ENCODE data around the gene TCF3.

Gene TCF3

GRCh38 chr19:1631557-1632100 is 20.8 kb downstream of the TCF3 start:
- DNase-seq (ENCODE audit: low read depth in 2 of 2, low spot score in 1 of 2): no peak

- no peak for DNase-seq (ENCODE audit: low read depth in 2 of 2, low spot score in 1 of 2)
Measured at GRCh38 chr19:1630811-1631210, 21.6 kb downstream of the TCF3 start.

GRCh38 chr19:1630012-1630411 is 22.4 kb downstream of the TCF3 start:
- DNase-seq (ENCODE audit: low read depth in 2 of 2, low spot score in 1 of 2): no peak

GRCh38 chr19:1629256-1629808 is 23.1 kb downstream of the TCF3 start:
- no peak for DNase-seq (ENCODE audit: low read depth in 2 of 2, low spot score in 1 of 2)

GRCh38 chr19:1627194-1627593 is 25.2 kb downstream of the TCF3 start:
- DNase-seq (ENCODE audit: low read depth in 2 of 2, low spot score in 1 of 2): no peak

GRCh38 chr19:1626417-1627010 is 25.9 kb downstream of the TCF3 start:
- no peak for DNase-seq (ENCODE audit: low read depth in 2 of 2, low spot score in 1 of 2)

DNA sequence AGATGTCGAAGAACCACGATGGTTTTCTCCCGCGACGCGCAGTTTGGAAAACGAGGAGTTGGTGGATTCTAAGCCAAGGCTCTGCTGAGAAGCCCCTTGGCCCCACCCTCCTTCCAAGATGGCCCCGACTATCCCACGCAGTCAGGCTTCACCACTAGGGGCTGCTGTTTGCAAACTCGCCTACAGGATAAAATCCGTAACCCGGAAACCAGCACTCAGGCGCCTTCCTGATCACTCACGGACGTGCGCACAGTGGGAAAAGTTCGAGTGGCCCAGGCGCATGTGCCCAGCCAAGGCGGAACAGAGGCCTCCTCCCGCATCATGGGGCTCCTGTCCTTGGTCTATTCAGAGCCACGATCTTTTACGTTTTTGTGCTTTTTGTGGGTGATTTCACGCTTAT is 28.0 kb downstream of the TCF3 start:
- no peak for DNase-seq (ENCODE audit: low read depth in 2 of 2, low spot score in 1 of 2)

GRCh38 chr19:1622541-1622940 is 29.9 kb downstream of the TCF3 start:
- no peak for DNase-seq (ENCODE audit: low read depth in 2 of 2, low spot score in 1 of 2)

- no peak for DNase-seq (ENCODE audit: low read depth in 2 of 2, low spot score in 1 of 2)
Measured at GRCh38 chr19:1622007-1622406, 30.4 kb downstream of the TCF3 start.

GRCh38 chr19:1621574-1621973 is 30.8 kb downstream of the TCF3 start:
- DNase-seq (ENCODE audit: low read depth in 2 of 2, low spot score in 1 of 2): no peak

GRCh38 chr19:1621021-1621420 is 31.4 kb downstream of the TCF3 start:
- DNase-seq (ENCODE audit: low read depth in 2 of 2, low spot score in 1 of 2): no peak

GRCh38 chr19:1620502-1620901 is 31.9 kb downstream of the TCF3 start:
- no peak for DNase-seq (ENCODE audit: low read depth in 2 of 2, low spot score in 1 of 2)

DNA sequence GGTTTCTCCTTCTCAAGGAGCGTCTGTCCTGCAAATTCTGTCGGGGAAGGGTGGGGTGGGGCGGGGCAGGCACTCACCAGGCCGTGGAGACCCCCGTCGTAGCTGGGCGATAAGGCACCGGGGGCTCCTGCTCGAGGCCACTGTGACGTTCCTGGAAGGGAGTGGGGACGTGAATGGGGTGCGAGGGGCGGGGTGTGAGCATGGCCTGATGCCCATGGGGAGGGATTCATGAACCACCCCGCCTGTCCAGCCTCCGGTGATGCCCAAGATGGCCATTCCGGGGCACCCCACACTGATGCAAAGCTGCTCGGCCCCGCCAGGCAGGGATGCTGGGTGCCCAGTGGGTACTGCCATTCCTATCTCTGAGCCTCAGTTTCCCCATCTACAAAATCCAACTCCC is 32.7 kb downstream of the TCF3 start:
- no peak for DNase-seq (ENCODE audit: low read depth in 2 of 2, low spot score in 1 of 2)

DNA sequence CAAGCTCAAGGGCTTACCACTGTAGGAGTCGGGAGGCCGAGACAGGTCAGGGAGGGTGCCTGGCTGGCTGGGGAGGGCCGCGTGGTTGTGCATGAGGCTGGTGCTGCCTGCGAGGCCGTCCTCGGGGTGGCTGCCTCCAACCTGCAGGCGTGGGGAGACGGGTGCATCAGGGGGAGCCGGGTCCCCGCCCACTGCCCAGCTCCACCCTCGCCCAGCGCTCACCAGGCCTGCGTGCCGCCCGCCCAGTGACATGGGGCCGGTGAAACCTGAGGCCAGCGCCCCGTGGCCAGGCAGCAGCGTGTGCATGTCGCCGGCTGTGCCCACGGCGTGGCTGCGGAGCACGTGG is 33.3 kb downstream of the TCF3 start:
- DNase-seq (ENCODE audit: low read depth in 2 of 2, low spot score in 1 of 2): no peak

DNA sequence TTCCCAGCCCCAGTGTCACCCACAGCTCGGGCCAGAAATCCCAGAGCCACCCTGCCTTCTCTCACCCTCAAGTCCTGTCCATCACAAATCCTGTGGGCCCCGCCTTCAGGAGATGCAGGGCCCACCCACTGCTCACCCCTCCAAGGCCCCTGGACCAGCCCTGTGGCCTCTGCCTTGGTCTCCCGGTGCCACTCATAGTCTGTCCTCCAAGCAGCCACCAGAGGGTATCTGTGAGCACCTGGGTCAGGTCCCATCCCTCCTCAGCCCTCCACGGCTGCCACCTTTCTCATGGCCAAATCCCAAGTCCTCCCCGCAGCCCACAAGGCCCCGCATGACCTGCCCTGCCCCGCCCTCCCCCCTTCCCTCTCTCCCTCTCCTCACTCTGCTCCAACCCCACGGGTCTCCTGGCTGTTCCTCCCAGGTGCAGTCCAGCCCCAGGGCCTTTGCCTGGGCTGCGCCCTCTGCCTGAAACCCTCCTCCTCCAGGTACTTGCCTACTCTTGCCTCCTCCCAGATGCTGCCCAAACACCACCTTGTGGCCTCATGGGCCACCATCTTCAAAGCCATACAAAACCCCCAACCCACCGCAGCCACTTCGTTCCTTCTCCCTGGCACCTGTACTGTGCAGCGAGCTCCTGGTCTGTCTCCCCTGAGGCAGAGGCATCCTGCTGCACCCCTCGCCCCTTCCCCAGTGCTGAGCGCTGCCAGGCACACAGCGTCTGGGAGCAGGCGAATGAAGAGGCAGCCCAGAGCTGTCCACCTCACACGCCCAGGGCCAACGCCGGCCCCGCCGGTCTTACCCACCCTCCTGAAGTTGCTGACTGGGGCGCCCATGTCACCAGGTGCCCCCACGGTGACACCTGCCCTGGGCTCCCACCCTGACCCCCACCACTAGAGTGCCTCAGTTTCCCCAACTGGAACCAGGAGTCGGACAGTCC is 34.0 kb downstream of the TCF3 start:
- no peak for DNase-seq (ENCODE audit: low read depth in 2 of 2, low spot score in 1 of 2)

- no peak for DNase-seq (ENCODE audit: low read depth in 2 of 2, low spot score in 1 of 2)
Measured at GRCh38 chr19:1616875-1617274, 35.5 kb downstream of the TCF3 start.

DNA sequence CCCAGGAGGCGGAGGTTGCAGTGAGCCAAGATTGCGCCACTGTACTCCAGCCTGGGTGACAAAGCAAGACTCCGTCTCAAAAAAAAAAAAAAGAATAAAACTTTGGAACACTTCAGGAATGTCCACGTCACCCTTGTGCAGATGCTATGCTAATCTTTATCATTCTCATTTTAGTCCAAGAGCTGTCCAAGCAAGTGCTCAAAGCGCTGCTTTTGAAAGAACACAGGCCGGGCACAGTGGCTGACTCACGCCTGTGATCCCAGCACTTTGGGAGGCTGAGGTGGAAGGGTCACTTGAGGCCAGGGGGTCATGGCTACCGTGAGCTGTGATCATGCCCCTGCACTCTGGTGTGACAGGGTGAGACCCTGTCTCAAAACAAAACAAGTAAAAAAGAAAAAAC is 36.0 kb downstream of the TCF3 start:
- no peak for DNase-seq (ENCODE audit: low read depth in 2 of 2, low spot score in 1 of 2)

GRCh38 chr19:1615156-1615765 is 37.2 kb downstream of the TCF3 start:
- DNase-seq (ENCODE audit: low read depth in 2 of 2, low spot score in 1 of 2): no peak

DNA sequence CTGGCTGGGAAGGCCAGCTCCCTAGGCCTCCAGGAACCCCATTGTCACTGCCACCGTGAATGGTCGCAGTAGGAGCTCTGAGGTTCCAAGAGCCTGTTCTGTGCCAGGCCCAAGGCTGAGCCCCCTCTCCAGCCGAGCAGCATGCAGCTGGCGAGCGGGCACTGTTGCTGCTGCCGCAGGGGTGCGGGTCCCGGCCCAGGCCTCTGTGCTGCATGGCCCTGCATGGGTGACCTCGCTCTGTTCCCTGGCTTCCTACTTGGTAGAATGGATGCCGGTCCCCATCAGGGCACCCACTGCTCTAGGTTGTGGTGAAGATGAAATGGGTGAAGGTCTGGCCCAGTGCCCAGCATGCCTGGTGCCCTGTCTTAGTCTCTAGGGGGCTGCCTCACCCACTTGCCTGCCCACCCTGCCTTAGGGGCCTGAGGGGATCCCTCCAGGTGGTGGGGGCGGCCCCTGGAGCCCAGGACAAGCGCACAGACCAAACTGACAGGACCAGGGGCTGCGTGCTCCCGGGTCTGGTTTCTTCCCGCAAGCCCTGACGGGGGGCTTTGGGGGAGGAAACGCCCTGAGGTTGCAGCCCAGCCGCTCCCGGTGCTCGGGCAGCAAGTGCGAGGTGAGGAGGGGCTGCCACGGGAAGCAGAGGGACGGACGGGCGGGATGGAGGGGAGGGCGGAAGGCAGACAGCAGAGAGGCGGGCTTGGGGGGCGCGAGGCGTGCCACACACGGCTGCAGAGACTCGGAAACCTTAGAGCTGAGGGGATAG is 38.4 kb downstream of the TCF3 start:
- DNase-seq (ENCODE audit: low read depth in 2 of 2, low spot score in 1 of 2): no peak

DNA sequence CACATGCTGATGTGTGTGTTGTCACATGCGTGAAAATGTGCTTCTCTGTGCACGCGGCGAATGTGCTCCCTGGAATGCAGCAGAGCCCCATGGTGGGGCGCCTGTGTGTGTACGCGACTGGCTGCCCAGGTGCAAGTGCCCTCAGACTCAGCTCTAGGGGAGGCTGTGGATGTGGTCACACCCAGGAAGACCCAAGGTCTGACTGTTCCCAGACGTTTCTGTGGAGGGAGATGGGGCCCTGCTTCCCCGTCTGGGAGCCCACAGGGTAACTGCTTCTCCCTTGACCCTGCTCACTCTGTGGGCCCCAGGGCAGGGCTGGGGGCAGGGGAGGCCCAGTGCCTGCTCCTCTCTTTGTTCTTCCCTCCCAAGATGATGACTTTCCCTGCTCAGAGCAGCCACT is 39.3 kb downstream of the TCF3 start:
- no peak for DNase-seq (ENCODE audit: low read depth in 2 of 2, low spot score in 1 of 2)

Measured in stimulated activated CD8-positive, alpha-beta memory T cell treated with anti-CD3 and anti-CD28 coated beads, Interleukin-4, amount 100 ng/mL, for 1 hour (primary cell).